Skeletal muscle satellite cell (primary cell): ENCODE results near the gene IFI30.
"Not testable (repeated sequence)": the region's sequence is repeated elsewhere in the genome, so short reads cannot be mapped to it uniquely, and the experiment has no call there.

Experiments
- H3K27me3 ChIP-seq: 2 replicates; pipeline ENCODE4 v1.7.0; 2013; ENCODE audit warnings: low read length; ENCODE audit not compliant: control insufficient read depth, insufficient read depth
- H3K36me3 ChIP-seq: 2 replicates; pipeline ENCODE4 v1.7.0; 2013; ENCODE audit warnings: mild to moderate bottlenecking, control low read depth, low read length; ENCODE audit not compliant: insufficient read depth
- H3K4me1 ChIP-seq: 2 replicates; pipeline ENCODE4 v1.7.0; 2013; ENCODE audit warnings: low read length; ENCODE audit not compliant: control insufficient read depth, insufficient read depth
- H3K4me2 ChIP-seq: 2 replicates; pipeline ENCODE4 v1.7.0; 2013; ENCODE audit warnings: mild to moderate bottlenecking, low read length
- H3K4me3 ChIP-seq: 2 replicates; pipeline ENCODE4 v1.7.0; 2013; ENCODE audit warnings: low read length
- H3K9ac ChIP-seq: 2 replicates; pipeline ENCODE4 v1.7.0; 2013; ENCODE audit warnings: mild to moderate bottlenecking, low read depth, low read length, moderate library complexity
- H3K9me3 ChIP-seq: replicated peaks from 2 replicates; pipeline ENCODE4 v1.7.0; 2013; ENCODE audit warnings: mild to moderate bottlenecking, control low read depth, low read length

The IFI30 gene

DNA sequence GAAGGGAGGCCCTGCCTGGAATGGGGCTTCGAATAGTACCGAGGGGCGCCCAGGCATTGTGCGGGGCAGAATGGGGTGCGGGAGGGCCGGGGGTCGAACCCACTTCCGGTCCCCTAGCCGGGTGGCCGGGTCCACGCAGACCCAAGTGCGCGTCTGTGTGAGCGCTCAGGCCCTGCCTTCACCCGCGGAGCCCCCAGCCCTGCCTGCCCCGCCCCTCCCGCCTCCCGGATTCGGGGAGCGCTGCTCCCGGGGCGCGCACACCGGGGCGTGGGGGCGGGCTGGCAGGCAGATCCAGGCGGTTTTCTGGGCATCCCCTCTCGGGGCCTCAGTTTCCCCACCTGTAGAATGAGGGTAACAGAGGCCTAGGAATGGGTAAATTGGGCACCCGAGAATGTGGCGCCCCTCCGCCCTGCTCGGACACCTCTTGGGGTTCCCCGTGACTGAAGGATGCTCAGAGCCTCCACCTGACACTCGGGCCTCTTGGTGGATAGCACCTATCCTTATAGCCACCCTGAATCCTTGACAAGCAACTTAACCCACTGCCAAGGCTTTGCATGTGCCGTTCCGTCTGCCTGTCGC is 20.0 kb upstream of the IFI30 start:
- Histone ChIP-seq H3K4me3 (peak overlapping the region; percentile 89), H3K9me3 (no peaks in the 10 kb centered on the region), H3K36me3 (peaks cover 20% of the 10 kb centered on the region), H3K4me1 (peaks cover 38% of the 10 kb centered on the region), H3K9ac (peak overlapping the region; percentile 88), H3K4me2 (peak overlapping the region; percentile 95), H3K27me3 (no peaks in the 10 kb centered on the region)

DNA sequence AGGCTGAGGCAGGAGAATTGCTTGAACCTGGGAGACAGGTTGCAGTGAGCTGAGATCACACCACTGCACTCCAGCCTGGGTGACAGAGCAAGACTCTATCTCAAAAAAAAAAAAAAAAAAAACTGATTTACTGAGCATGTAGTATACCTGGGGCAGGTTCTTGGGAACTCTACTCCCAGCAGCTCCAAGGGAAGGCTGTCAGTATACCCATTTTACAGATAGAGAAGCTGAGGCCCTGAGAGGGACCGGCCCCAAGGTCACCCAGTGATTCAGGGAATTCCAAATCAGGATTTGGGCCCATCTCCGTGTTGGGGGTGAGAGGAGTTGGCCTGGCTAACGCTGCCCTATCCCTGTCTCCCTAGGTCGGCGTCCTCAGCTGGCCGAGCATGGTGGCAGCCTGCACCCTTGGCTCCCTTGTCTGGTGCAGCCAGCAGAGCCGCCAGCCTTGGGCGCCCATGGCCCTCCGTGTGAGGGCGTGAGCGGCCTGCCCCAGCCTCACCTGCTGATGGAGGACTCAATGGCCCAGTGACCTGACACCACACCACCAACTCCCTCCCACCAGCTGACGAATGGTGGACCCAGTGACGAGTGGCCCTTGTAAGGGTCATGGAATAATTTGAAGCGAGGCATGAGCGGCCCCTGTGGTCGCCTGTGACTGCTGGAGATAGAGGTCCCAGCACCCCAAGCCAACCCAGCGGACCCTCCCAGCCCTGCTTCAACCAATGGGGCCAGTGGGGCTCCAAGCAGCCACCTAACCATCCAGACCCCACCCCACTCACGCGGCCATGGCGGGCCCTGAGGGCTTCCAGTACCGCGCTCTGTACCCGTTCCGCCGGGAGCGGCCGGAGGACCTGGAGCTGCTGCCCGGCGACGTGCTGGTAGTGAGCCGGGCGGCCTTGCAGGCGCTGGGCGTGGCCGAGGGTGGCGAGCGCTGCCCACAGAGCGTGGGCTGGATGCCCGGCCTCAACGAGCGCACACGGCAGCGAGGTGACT is 18.2 kb upstream of the IFI30 start:
- H3K4me3 ChIP-seq: no peak overlapping the region
- H3K27me3 ChIP-seq: no peaks in the 10 kb centered on the region
- H3K9me3 ChIP-seq: no peaks in the 10 kb centered on the region
- peaks cover 20% of the 10 kb centered on the region for H3K36me3 ChIP-seq
- no peak overlapping the region for H3K9ac ChIP-seq
- H3K4me2 ChIP-seq: no peak overlapping the region
- peaks cover 38% of the 10 kb centered on the region for H3K4me1 ChIP-seq

DNA sequence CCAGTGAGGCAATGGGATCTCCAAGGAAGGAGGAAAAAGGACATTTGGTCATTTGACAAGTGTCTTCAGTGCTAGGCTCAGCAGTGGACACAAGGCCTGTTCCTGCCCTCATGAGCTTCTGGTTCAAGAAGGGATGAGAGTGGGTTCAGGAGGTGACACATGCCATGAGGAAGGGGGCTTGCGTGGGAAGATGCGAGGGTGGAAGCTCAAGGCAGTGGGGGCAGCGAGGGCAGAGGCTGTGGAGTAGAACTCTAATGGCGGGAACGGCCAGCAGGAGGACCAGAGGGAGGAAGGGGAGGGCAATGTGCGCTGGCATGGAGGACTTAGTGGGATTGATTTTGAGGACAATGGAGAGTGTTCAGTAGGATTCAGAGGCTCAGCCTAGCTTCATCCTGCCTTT is 17.3 kb upstream of the IFI30 start:
- H3K4me2 ChIP-seq: no peak overlapping the region
- H3K36me3 ChIP-seq: peaks cover 20% of the 10 kb centered on the region
- H3K4me1 ChIP-seq: peaks cover 44% of the 10 kb centered on the region
- H3K27me3 ChIP-seq: no peaks in the 10 kb centered on the region
- H3K9me3 ChIP-seq: no peaks in the 10 kb centered on the region
- H3K4me3 ChIP-seq: no peak overlapping the region
- peak overlapping the region; percentile 50 for H3K9ac ChIP-seq

DNA sequence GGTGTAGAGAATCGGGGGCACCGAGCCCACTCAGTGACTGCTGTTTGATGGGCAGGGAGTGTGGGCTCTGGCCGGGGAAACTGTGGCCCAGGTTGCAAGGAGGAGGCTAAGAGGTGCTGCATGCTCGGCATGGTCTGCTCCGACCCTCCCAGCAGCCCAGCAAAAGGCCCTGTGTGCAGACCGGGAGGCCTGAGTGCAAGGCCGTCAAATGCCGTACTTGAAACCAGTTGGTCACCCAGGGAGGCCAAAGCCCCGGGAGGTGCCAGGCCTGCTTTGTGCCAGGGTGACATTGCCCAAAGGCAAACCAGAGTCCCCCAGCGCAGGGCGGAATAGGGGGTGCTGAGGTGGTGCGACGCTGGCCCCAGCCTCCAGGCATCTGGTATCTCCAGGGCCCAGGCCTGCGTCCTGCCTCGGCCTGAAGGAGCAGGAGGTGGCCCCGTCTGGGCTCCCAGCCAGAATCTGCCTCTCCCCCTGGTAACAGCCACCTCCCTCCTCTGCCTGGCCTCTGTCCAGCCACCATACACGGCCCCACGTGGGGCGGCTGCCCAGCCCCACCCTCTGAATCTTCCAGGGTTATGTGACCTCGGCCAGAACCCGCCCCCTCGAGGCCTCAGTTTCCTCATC is 16.7 kb upstream of the IFI30 start:
- peaks cover 26% of the 10 kb centered on the region for H3K36me3 ChIP-seq
- no peaks in the 10 kb centered on the region for H3K9me3 ChIP-seq
- no peak overlapping the region for H3K4me3 ChIP-seq
- no peaks in the 10 kb centered on the region for H3K27me3 ChIP-seq
- H3K9ac ChIP-seq: peak overlapping the region; percentile 50
- peaks cover 42% of the 10 kb centered on the region for H3K4me1 ChIP-seq
- peak overlapping the region; percentile 61 for H3K4me2 ChIP-seq

DNA sequence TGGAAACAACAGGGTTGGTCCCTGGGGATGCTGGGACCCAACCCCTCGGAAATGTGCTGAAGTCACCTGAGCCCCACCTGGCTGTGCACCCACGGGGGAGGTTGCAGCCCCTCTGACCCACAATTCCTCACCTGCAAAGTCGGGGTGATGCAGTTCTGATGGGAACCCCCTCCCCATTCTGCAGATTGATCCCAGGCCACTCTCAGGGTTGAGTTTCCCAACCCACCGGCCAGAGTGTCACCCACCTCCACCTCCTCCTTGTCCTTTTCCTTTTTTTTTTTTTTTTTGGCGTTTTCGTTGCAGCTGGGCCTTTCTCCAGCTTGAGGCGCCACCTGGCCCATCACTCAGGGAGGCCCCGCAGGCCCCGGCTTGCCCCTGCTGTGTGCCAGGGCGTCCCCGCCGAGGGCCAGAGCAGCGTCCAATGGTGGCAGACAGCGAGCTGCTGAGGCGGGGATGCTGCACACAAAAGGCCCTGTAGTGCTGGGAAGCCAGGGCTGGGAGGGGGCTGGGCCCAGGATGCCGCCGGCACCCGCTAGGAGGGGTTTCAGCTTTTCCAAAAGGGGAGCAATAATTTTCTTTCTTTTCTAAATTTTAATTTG is 16.0 kb upstream of the IFI30 start:
- Histone ChIP-seq H3K4me2 (peak overlapping the region; percentile 61), H3K36me3 (peaks cover 30% of the 10 kb centered on the region), H3K4me3 (no peak overlapping the region), H3K27me3 (no peaks in the 10 kb centered on the region), H3K9me3 (no peaks in the 10 kb centered on the region), H3K4me1 (peaks cover 42% of the 10 kb centered on the region), H3K9ac (peak overlapping the region; percentile 50)

DNA sequence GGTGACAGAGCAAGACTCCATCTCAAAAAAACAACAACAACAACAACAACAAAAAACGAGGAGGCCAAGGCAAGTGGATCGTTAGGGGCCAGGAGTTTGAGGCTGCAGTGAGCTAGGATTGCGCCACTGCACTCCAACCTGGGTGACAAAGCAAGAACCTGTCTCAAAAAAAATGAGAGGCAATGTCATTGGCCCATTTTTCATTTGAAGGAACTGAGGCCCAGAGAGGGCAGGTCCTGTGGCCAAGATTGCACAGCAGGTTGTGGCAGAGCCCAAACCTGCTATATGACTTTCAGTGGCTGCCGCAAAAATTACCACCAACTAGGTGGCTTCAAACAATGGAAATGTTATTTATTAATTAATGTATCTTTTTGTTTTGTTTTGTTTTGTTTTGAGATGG is 15.1 kb upstream of the IFI30 start:
- H3K27me3 ChIP-seq: no peaks in the 10 kb centered on the region
- H3K36me3 ChIP-seq: peaks cover 38% of the 10 kb centered on the region
- peaks cover 42% of the 10 kb centered on the region for H3K4me1 ChIP-seq
- no peaks in the 10 kb centered on the region for H3K9me3 ChIP-seq
- H3K4me2 ChIP-seq: no peak overlapping the region
- H3K4me3 ChIP-seq: no peak overlapping the region
- H3K9ac ChIP-seq: no peak overlapping the region

DNA sequence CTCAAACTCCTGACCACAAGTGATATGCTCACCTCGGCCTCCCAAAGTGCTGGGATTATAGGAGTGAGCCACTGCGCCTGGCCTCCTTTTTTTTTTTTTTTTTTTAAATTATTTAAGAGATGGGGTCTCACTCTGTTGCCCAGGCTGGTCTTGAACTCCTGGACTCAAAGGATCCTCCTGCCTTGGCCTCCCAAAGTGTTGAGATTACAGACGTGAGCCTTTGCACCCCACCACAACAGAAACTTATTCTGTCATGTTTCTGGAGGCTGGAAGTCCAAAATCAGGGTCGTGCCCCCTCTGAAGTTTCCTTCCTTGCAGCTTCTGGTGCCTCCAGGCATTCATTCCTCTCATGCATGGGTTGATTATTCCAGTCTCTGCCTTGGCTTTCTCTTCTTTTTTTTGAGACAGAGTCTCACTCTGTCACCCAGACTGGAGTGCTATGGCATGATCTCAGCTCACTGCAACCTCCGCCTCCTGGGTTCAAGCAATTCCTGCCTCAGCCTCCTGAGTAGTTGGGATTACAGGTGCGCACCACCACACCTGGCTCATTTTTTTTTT is 14.5 kb upstream of the IFI30 start:
- H3K4me3 ChIP-seq, H3K9me3 ChIP-seq, H3K4me2 ChIP-seq, H3K27me3 ChIP-seq, H3K9ac ChIP-seq: not testable (repeated sequence)
- Histone ChIP-seq H3K4me1 (peaks cover 36% of the 10 kb centered on the region), H3K36me3 (peaks cover 39% of the 10 kb centered on the region)

DNA sequence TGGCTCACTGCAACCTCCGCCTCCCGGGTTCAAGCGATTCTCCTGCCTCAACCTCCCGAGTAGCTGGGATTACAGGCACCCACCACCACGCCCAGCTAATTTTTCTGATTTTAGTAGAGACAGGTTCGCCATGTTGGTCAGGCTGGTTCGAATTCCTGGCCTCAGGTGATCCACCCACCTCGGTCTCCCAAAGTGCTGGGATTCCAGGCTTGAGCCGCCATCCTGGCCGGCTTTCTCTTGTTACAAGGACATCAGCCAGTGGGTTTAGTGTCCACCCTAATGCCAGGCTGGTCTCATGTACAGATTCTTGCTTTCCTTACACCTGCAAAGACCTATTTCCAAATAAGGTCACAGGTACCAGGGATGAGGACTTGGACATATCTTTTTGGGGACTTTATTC is 13.8 kb upstream of the IFI30 start:
- Histone ChIP-seq H3K9ac (no peak overlapping the region), H3K9me3 (no peaks in the 10 kb centered on the region), H3K36me3 (peaks cover 39% of the 10 kb centered on the region), H3K27me3 (no peaks in the 10 kb centered on the region), H3K4me3 (no peak overlapping the region), H3K4me2 (no peak overlapping the region), H3K4me1 (peaks cover 31% of the 10 kb centered on the region)

DNA sequence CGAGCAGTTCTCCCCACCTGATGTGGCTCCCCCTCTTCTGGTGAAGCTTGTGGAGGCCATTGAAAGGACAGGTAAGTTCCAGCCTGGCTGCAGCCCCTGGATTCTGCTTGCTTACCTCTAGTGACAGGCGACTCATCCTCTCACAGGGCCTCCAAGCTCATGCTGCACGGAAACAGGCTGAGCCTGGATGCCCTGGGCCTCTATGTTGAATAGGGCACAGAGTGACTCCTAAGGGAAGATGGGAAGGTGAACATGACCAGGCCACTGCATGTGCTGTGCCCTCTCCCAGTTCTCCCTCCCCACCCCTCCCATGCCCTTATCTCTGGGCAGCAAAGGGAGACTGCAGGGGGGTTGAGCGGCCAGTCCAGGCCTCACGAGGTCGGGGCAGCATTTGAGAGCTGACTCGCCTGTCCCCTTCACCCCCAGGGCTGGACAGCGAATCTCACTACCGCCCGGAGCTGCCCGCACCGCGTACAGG is 13.1 kb upstream of the IFI30 start:
- peaks cover 37% of the 10 kb centered on the region for H3K36me3 ChIP-seq
- H3K9me3 ChIP-seq: no peaks in the 10 kb centered on the region
- peak overlapping the region; percentile 65 for H3K4me3 ChIP-seq
- no peaks in the 10 kb centered on the region for H3K27me3 ChIP-seq
- H3K4me1 ChIP-seq: peaks cover 31% of the 10 kb centered on the region
- H3K9ac ChIP-seq: peak overlapping the region; percentile 62
- peak overlapping the region; percentile 82 for H3K4me2 ChIP-seq

DNA sequence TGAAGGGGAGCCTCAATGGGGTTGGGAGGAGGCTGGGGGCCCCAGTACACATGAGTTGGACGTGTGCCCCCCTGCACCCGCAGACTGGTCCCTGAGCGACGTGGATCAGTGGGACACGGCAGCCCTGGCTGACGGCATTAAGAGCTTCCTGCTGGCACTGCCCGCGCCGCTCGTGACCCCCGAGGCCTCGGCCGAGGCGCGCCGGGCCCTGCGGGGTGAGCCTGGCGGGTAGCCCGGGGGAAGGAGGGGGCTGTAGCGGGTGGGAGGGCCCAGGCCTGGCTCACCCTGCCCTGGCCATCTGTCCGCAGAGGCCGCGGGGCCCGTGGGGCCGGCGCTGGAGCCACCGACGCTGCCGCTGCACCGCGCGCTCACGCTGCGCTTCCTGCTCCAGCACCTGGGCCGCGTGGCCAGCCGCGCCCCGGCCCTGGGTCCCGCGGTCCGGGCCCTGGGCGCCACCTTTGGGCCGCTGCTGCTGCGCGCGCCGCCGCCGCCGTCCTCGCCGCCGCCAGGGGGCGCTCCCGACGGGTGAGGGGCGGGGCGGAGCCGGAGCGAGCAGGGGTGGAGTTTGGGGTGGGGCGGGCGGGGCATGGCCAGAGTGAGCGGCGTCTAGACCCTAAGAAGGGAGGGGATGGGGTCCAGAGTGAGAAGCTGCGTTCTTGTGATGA is 12.5 kb upstream of the IFI30 start:
- Histone ChIP-seq H3K4me3 (peak overlapping the region; percentile 65), H3K4me2 (peak overlapping the region; percentile 82), H3K36me3 (peaks cover 38% of the 10 kb centered on the region), H3K9me3 (no peaks in the 10 kb centered on the region), H3K9ac (peak overlapping the region; percentile 62), H3K27me3 (no peaks in the 10 kb centered on the region), H3K4me1 (peaks cover 31% of the 10 kb centered on the region)
